ENCODE data around the gene PRICKLE3.
"Not testable (repeated sequence)": the region's sequence is repeated elsewhere in the genome, so short reads cannot be mapped to it uniquely, and the experiment has no call there.

Gene PRICKLE3

DNA sequence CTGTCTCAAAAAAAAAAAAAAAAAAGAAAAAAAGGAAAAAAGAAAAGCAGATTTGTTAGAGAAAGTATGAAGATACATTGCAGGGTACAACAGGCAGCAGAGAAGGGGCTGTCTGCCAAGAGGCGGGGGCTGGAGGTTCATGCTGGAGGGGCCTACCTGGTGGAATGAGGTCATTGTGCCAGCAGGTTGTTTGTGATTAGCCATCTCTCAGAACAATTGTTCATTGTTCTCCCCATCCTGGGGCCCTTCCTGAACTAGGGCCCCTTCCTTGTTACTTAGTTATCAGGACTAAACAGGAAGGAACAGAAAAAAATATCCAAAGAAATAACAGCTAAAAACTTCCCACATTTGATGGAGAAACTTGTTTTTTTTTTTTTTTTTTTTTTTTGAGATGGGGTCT lies 48.7 kb downstream of the PRICKLE3 start:
- DNase-seq: peak; percentile 29
- no peaks in the 10 kb centered on the region for H3K4me1 ChIP-seq (ENCODE audit: control insufficient read depth, low read depth, low read length)
- H3K18ac ChIP-seq (ENCODE audit: low read length): no peak overlapping the region
- no peak overlapping the region for H3K4me3 ChIP-seq (ENCODE audit: low read length)
- no CpG with 5 or more reads among the region's 1 CpG for WGBS (ENCODE audit: extremely low coverage, insufficient coverage, low lambda C conversion rate)
- H3K27ac ChIP-seq (ENCODE audit: low read depth, low read length): no peak overlapping the region
- no peak overlapping the region for H3K23ac ChIP-seq (ENCODE audit: low read length)
- H3K79me1 ChIP-seq (ENCODE audit: low read length): no peaks in the 10 kb centered on the region
- no peaks in the 10 kb centered on the region for H3K36me3 ChIP-seq (ENCODE audit: control insufficient read depth, insufficient read depth, low read length)
- H2AK5ac ChIP-seq (ENCODE audit: low read length): no peak overlapping the region
- no peak overlapping the region for H3K56ac ChIP-seq (ENCODE audit: low read length)
- H3K4ac ChIP-seq (ENCODE audit: low read depth, low read length): no peak overlapping the region
- no peak overlapping the region for H3K4me2 ChIP-seq (ENCODE audit: low read length)
- no peak overlapping the region for H4K5ac ChIP-seq (ENCODE audit: low read length)
- no peak overlapping the region for H2BK5ac ChIP-seq (ENCODE audit: low read length)
- no peaks in the 10 kb centered on the region for H3K27me3 ChIP-seq (ENCODE audit: insufficient read depth, low read length, poor library complexity)
- H3K79me2 ChIP-seq (ENCODE audit: control insufficient read depth, insufficient read depth, low read length): no peaks in the 10 kb centered on the region
- no peak overlapping the region for H3K9ac ChIP-seq (ENCODE audit: low read length)
- H2BK15ac ChIP-seq (replicated peaks; ENCODE audit: low read depth): no peak overlapping the region
- H2BK120ac ChIP-seq (ENCODE audit: low read depth, low read length): no peak overlapping the region
- no peak overlapping the region for H4K8ac ChIP-seq (ENCODE audit: low read depth, low read length)

GRCh38 chrX:49133759-49134158 lies 52.4 kb downstream of the PRICKLE3 start:
- no peak overlapping the region for H4K5ac ChIP-seq (ENCODE audit: low read length)
- H3K23ac ChIP-seq (ENCODE audit: low read length): no peak overlapping the region
- H3K27me3 ChIP-seq (ENCODE audit: insufficient read depth, low read length, poor library complexity): no peaks in the 10 kb centered on the region
- no peak overlapping the region for H2BK15ac ChIP-seq (replicated peaks; ENCODE audit: low read depth)
- no peak overlapping the region for H3K4ac ChIP-seq (ENCODE audit: low read depth, low read length)
- no peak overlapping the region for H3K4me2 ChIP-seq (ENCODE audit: low read length)
- H3K56ac ChIP-seq (ENCODE audit: low read length): no peak overlapping the region
- H2AK5ac ChIP-seq (ENCODE audit: low read length): no peak overlapping the region
- no peak overlapping the region for H3K4me3 ChIP-seq (ENCODE audit: low read length)
- no peak overlapping the region for H4K8ac ChIP-seq (ENCODE audit: low read depth, low read length)
- H3K18ac ChIP-seq (ENCODE audit: low read length): no peak overlapping the region
- DNase-seq: no peak
- H3K79me2 ChIP-seq (ENCODE audit: control insufficient read depth, insufficient read depth, low read length): no peaks in the 10 kb centered on the region
- H2BK120ac ChIP-seq (ENCODE audit: low read depth, low read length): no peak overlapping the region
- no peak overlapping the region for H3K9ac ChIP-seq (ENCODE audit: low read length)
- H3K27ac ChIP-seq (ENCODE audit: low read depth, low read length): no peak overlapping the region
- no peaks in the 10 kb centered on the region for H3K4me1 ChIP-seq (ENCODE audit: control insufficient read depth, low read depth, low read length)
- H3K36me3 ChIP-seq (ENCODE audit: control insufficient read depth, insufficient read depth, low read length): no peaks in the 10 kb centered on the region
- WGBS (ENCODE audit: extremely low coverage, insufficient coverage, low lambda C conversion rate): no CpG with 5 or more reads among the region's 1 CpG
- no peak overlapping the region for H2BK5ac ChIP-seq (ENCODE audit: low read length)
- no peaks in the 10 kb centered on the region for H3K79me1 ChIP-seq (ENCODE audit: low read length)

GRCh38 chrX:49132275-49132674 lies 53.9 kb downstream of the PRICKLE3 start:
- H3K4me2 ChIP-seq (ENCODE audit: low read length); H2AK5ac ChIP-seq (ENCODE audit: low read length); H3K4me3 ChIP-seq (ENCODE audit: low read length); DNase-seq; H3K27ac ChIP-seq (ENCODE audit: low read depth, low read length); H3K56ac ChIP-seq (ENCODE audit: low read length); H4K8ac ChIP-seq (ENCODE audit: low read depth, low read length); H3K4ac ChIP-seq (ENCODE audit: low read depth, low read length); H3K36me3 ChIP-seq (ENCODE audit: control insufficient read depth, insufficient read depth, low read length); H3K23ac ChIP-seq (ENCODE audit: low read length); H3K79me2 ChIP-seq (ENCODE audit: control insufficient read depth, insufficient read depth, low read length); H3K4me1 ChIP-seq (ENCODE audit: control insufficient read depth, low read depth, low read length); H4K5ac ChIP-seq (ENCODE audit: low read length); H3K9ac ChIP-seq (ENCODE audit: low read length); H3K79me1 ChIP-seq (ENCODE audit: low read length); H2BK120ac ChIP-seq (ENCODE audit: low read depth, low read length); H2BK5ac ChIP-seq (ENCODE audit: low read length); H2BK15ac ChIP-seq (replicated peaks; ENCODE audit: low read depth); H3K18ac ChIP-seq (ENCODE audit: low read length); H3K27me3 ChIP-seq (ENCODE audit: insufficient read depth, low read length, poor library complexity): not testable (repeated sequence)
- WGBS (ENCODE audit: extremely low coverage, insufficient coverage, low lambda C conversion rate): no CpG with 5 or more reads among the region's 7 CpGs

DNA sequence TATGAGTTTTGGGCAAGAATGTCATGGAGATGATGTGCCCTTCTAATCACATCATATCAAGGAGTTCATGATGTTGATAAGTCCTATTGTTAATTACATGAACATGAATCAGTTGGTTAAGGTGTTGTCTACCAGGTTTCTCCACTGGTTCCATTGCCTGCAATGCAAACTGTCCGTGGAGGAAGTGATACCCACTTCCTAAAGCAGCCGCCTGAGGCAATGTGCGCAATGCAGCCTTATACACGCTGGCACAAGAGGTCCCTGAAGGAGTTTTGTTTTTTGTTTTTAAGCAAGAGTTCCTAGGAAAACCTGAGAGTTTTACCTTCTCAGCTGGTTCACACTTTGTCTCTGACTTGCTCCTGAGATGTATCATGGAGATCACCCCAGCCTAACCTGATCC lies 56.7 kb downstream of the PRICKLE3 start:
- Histone ChIP-seq H3K36me3 (ENCODE audit: control insufficient read depth, insufficient read depth, low read length) (no peaks in the 10 kb centered on the region), H4K8ac (ENCODE audit: low read depth, low read length) (no peak overlapping the region), H3K79me2 (ENCODE audit: control insufficient read depth, insufficient read depth, low read length) (no peaks in the 10 kb centered on the region), H3K27me3 (ENCODE audit: insufficient read depth, low read length, poor library complexity) (no peaks in the 10 kb centered on the region), H2BK120ac (ENCODE audit: low read depth, low read length) (no peak overlapping the region), H2BK15ac (replicated peaks; ENCODE audit: low read depth) (no peak overlapping the region), H3K4ac (ENCODE audit: low read depth, low read length) (no peak overlapping the region), H3K4me3 (ENCODE audit: low read length) (no peak overlapping the region), H3K4me2 (ENCODE audit: low read length) (no peak overlapping the region), H3K9ac (ENCODE audit: low read length) (no peak overlapping the region), H3K4me1 (ENCODE audit: control insufficient read depth, low read depth, low read length) (no peaks in the 10 kb centered on the region), H3K79me1 (ENCODE audit: low read length) (no peaks in the 10 kb centered on the region), H3K23ac (ENCODE audit: low read length) (no peak overlapping the region), H3K56ac (ENCODE audit: low read length) (no peak overlapping the region), H3K27ac (ENCODE audit: low read depth, low read length) (no peak overlapping the region), H2AK5ac (ENCODE audit: low read length) (no peak overlapping the region), H4K5ac (ENCODE audit: low read length) (no peak overlapping the region), H3K18ac (ENCODE audit: low read length) (no peak overlapping the region), H2BK5ac (ENCODE audit: low read length) (no peak overlapping the region)
- no CpG with 5 or more reads among the region's 4 CpGs for WGBS (ENCODE audit: extremely low coverage, insufficient coverage, low lambda C conversion rate)
- DNase-seq: no peak

- not testable (repeated sequence) for H3K23ac ChIP-seq (ENCODE audit: low read length); H3K79me1 ChIP-seq (ENCODE audit: low read length); H3K56ac ChIP-seq (ENCODE audit: low read length); H2BK120ac ChIP-seq (ENCODE audit: low read depth, low read length); H3K18ac ChIP-seq (ENCODE audit: low read length); H3K79me2 ChIP-seq (ENCODE audit: control insufficient read depth, insufficient read depth, low read length); H2BK5ac ChIP-seq (ENCODE audit: low read length); H2AK5ac ChIP-seq (ENCODE audit: low read length); H3K4me2 ChIP-seq (ENCODE audit: low read length); H3K9ac ChIP-seq (ENCODE audit: low read length); H2BK15ac ChIP-seq (replicated peaks; ENCODE audit: low read depth); DNase-seq; H3K4me3 ChIP-seq (ENCODE audit: low read length); H4K5ac ChIP-seq (ENCODE audit: low read length); H3K27me3 ChIP-seq (ENCODE audit: insufficient read depth, low read length, poor library complexity); H3K36me3 ChIP-seq (ENCODE audit: control insufficient read depth, insufficient read depth, low read length); H3K4ac ChIP-seq (ENCODE audit: low read depth, low read length); H3K4me1 ChIP-seq (ENCODE audit: control insufficient read depth, low read depth, low read length); H3K27ac ChIP-seq (ENCODE audit: low read depth, low read length); H4K8ac ChIP-seq (ENCODE audit: low read depth, low read length)
- WGBS (ENCODE audit: extremely low coverage, insufficient coverage, low lambda C conversion rate): no CpG with 5 or more reads among the region's 13 CpGs
Measured at GRCh38 chrX:49127742-49128258, 58.4 kb downstream of the PRICKLE3 start.
